K562 (cell line): ENCODE data around the gene OR14J1. TPM values are rescaled to one million over a fixed set of nuclear protein-coding genes. Genes with fewer than 3 reads are reported as not detected.

ENCODE experiments used
- ATAC-seq: fragments of 200-7000 bp; cut with Tn5 transposase; 3 replicates; pipeline ENCODE4 v1.9.1; 2020; ENCODE audit warnings: moderate library complexity
- BruUV-seq: library from RNA; stranded (reverse); fragments of 400-500 nt; replicated peaks from 2 replicates; lab custom pipeline; 2021; lab: Mats Ljungman, UMichigan
- CTCF ChIA-PET: fragments of 300-600 bp; formaldehyde crosslinking; extraction: SDS; loops from one replicate; lab custom pipeline; 2021; ENCODE audit warnings: low intra/inter-chr PET ratio; lab: Yijun Ruan, JAX
- POLR2A ChIA-PET: fragments of 300-600, 350-650 bp; sonication (Branson Sonifier 250); formaldehyde crosslinking; extraction: SDS; loops from one replicate; lab custom pipeline; 2021; ENCODE audit warnings: antibody characterized with exemption, inconsistent platforms; lab: Yijun Ruan, JAX
- DNase-seq, 4 experiments: peaks; one replicate each; pipeline versions ENCODE4 v3.0.0 to v3.0.0-alpha.2; 2011 to 2018; ENCODE audit warnings: low spot score in 3 of 4, mixed read lengths in 3 of 4; ENCODE audit errors: extremely low read depth in 1 of 4
- FAIRE-seq: peaks from 2 replicates; lab custom pipeline; 2011; peaks lifted over from hg19 to GRCh38; lab: Jason Lieb, UNC
- H2AFZ ChIP-seq: 2 replicates; pipeline ENCODE4 v1.6.0; 2011; ENCODE audit warnings: low read depth, low read length, control low read depth, inconsistent platforms
- H3K27ac ChIP-seq: fragments of 200-600 bp; 3 replicates; pipeline ENCODE4 v1.8.0; 2011; ENCODE audit warnings: low read depth, mild to moderate bottlenecking, control low read depth, inconsistent platforms, low read length, moderate library complexity, mixed read lengths; ENCODE audit errors: extremely low read depth
- H3K27me3 ChIP-seq, 2 experiments: fragments of 300-600 bp in 1 of 2; 2 replicates in 1 of 2; 3 replicates in 1 of 2; pipeline versions ENCODE4 v1.6.0 to v1.8.0; 2011; ENCODE audit warnings: inconsistent platforms in 2 of 2, low read length in 2 of 2, mild to moderate bottlenecking in 1 of 2, mixed read lengths in 1 of 2, moderate library complexity in 1 of 2; ENCODE audit not compliant: control insufficient read depth in 2 of 2, insufficient read depth in 2 of 2
- H3K36me3 ChIP-seq: fragments of 300-600 bp; 3 replicates; pipeline ENCODE4 v1.8.0; 2011; ENCODE audit warnings: mild to moderate bottlenecking, low read length, inconsistent platforms; ENCODE audit not compliant: control insufficient read depth, insufficient read depth
- H3K4me1 ChIP-seq, 2 experiments: fragments of 200-600 bp in 1 of 2; replicated peaks in 1 of 2; 2 replicates in 1 of 2; 3 replicates in 1 of 2; pipeline versions ENCODE4 v1.5.1 to v1.8.0; 2011; ENCODE audit warnings: inconsistent platforms in 2 of 2, low read length in 2 of 2, mild to moderate bottlenecking in 1 of 2, mixed read lengths in 1 of 2, moderate library complexity in 1 of 2; ENCODE audit not compliant: control insufficient read depth in 2 of 2, insufficient read depth in 2 of 2
- H3K4me2 ChIP-seq: 2 replicates; pipeline ENCODE4 v1.6.1; 2011; ENCODE audit warnings: low read length, control low read depth, inconsistent platforms, mixed read lengths; ENCODE audit not compliant: insufficient read depth
- H3K4me3 ChIP-seq: fragments of 200-600 bp; sonication (generic), shearing (Covaris generic); 2 replicates; pipeline ENCODE4 v1.5.1; 2016; ENCODE audit warnings: control low read depth, inconsistent platforms
- H3K79me2 ChIP-seq: fragments of 200-600 bp; 3 replicates; pipeline ENCODE4 v1.8.0; 2011; ENCODE audit warnings: low read length, inconsistent platforms; ENCODE audit not compliant: control insufficient read depth, insufficient read depth
- H3K9ac ChIP-seq, 2 experiments: 2 replicates each; pipeline versions ENCODE4 v1.6.0 to v1.6.1; 2011; ENCODE audit warnings: low read depth in 2 of 2, low read length in 2 of 2, control low read depth in 1 of 2, inconsistent platforms in 1 of 2, mild to moderate bottlenecking in 1 of 2, mixed read lengths in 1 of 2; ENCODE audit not compliant: insufficient read depth in 1 of 2
- H3K9me1 ChIP-seq: one replicate; pipeline ENCODE4 v1.6.0; 2011; ENCODE audit warnings: inconsistent platforms, mild to moderate bottlenecking, low read length, moderate library complexity; ENCODE audit not compliant: control insufficient read depth, insufficient read depth
- H3K9me3 ChIP-seq: replicated peaks from 2 replicates; pipeline ENCODE4 v1.5.1; 2011; ENCODE audit warnings: low read depth, low read length, inconsistent platforms; ENCODE audit not compliant: control insufficient read depth, insufficient read depth
- H4K20me1 ChIP-seq: replicated peaks from 2 replicates; pipeline ENCODE4 v1.6.1; 2011; ENCODE audit warnings: low read length, inconsistent platforms, mixed read lengths; ENCODE audit not compliant: control insufficient read depth, insufficient read depth
- ARID1B ChIP-seq: fragments of 450-650 bp; IDR thresholded peaks from 2 replicates; pipeline ENCODE4 v1.6.1; 2016; ENCODE audit warnings: antibody characterized with exemption, mild to moderate bottlenecking, inconsistent platforms
- DMBX1 ChIP-seq: fragments of 250-450 bp; sonication (Bioruptor Pico); IDR thresholded peaks from 2 replicates; pipeline ENCODE4 v1.8.0; 2022; ENCODE audit warnings: inconsistent platforms, mild to moderate bottlenecking, moderate library complexity, borderline replicate concordance
- ESRRA ChIP-seq: fragments of 450-650 bp; IDR thresholded peaks from 2 replicates; pipeline ENCODE4 v1.6.1; 2014; ENCODE audit warnings: low read depth, mild to moderate bottlenecking, moderate library complexity, borderline replicate concordance
- HEY1 ChIP-seq: fragments of 250-450 bp; sonication (Bioruptor Pico); IDR thresholded peaks from 2 replicates; pipeline ENCODE4 v1.5.0; 2020; ENCODE audit warnings: mild to moderate bottlenecking, moderate library complexity, borderline replicate concordance
- MBD2 ChIP-seq: sonication (generic); IDR thresholded peaks from 2 replicates; pipeline ENCODE4 v1.6.1; 2016; ENCODE audit warnings: low read depth, borderline replicate concordance
- MCM7 ChIP-seq, 2 experiments: fragments of 450-650 bp; IDR thresholded peaks; 2 replicates each; pipeline ENCODE4 v1.6.1; 2016 to 2018
- NFYB ChIP-seq: IDR thresholded peaks from 2 replicates; pipeline ENCODE4 v1.6.1; 2011; ENCODE audit warnings: mild to moderate bottlenecking, moderate library complexity; ENCODE audit not compliant: insufficient read length; ENCODE audit errors: extremely low read depth
- NR0B1 ChIP-seq: fragments of 450-650 bp; IDR thresholded peaks from one replicate; pipeline ENCODE4 v1.6.1; 2018; ENCODE audit warnings: mild to moderate bottlenecking, moderate library complexity; ENCODE audit not compliant: partially characterized antibody
- PKNOX1 ChIP-seq: fragments of 450-650 bp; IDR thresholded peaks from 2 replicates; pipeline ENCODE4 v1.6.1; 2016
- PPARD ChIP-seq: fragments of 250-450 bp; sonication (Bioruptor Pico); IDR thresholded peaks from 2 replicates; pipeline ENCODE4 v1.8.0; 2022; ENCODE audit warnings: inconsistent platforms, mild to moderate bottlenecking, moderate library complexity
- PYGO2 ChIP-seq: fragments of 450-650 bp; IDR thresholded peaks from 2 replicates; pipeline ENCODE4 v1.6.1; 2016; ENCODE audit warnings: mild to moderate bottlenecking, missing genetic modification characterization, moderate library complexity, missing compliant biosample characterization
- RNF2 ChIP-seq: sonication (generic); IDR thresholded peaks from 2 replicates; pipeline ENCODE4 v1.6.1; 2016
- TAF9B ChIP-seq: fragments of 450-650 bp; IDR thresholded peaks from 2 replicates; pipeline ENCODE4 v1.6.1; 2018; ENCODE audit warnings: mild to moderate bottlenecking; ENCODE audit not compliant: partially characterized antibody
- TCF3 ChIP-seq: sonication (generic); formaldehyde crosslinking; IDR thresholded peaks from 2 replicates; pipeline ENCODE4 v1.4.0; 2020; ENCODE audit warnings: mild to moderate bottlenecking, missing genetic modification reagents
- ZBTB5 ChIP-seq: fragments of 450-650 bp; IDR thresholded peaks from 2 replicates; pipeline ENCODE4 v1.6.1; 2017; ENCODE audit warnings: antibody characterized with exemption
- ZFP1 ChIP-seq: fragments of 450-650 bp; formaldehyde crosslinking; IDR thresholded peaks from 2 replicates; pipeline ENCODE4 v1.4.0; 2020; ENCODE audit warnings: mild to moderate bottlenecking, mixed read lengths
- ZNF551 ChIP-seq: fragments of 250-450 bp; sonication (Bioruptor Pico); IDR thresholded peaks from 2 replicates; pipeline ENCODE4 v1.5.0; 2021; ENCODE audit warnings: mild to moderate bottlenecking, moderate library complexity
- ZNF740 ChIP-seq, 3 experiments: fragments of 200-800 bp in 1 of 3; sonication (Bioruptor generic) in 1 of 3; sonication (generic) in 1 of 3; formaldehyde crosslinking in 1 of 3; IDR thresholded peaks; 2 replicates each; pipeline versions ENCODE4 v1.6.1 to v1.8.0; 2016 to 2022; ENCODE audit warnings: mild to moderate bottlenecking in 2 of 3, missing compliant biosample characterization in 2 of 3, missing genetic modification characterization in 2 of 3, missing genetic modification reagents in 1 of 3
- ZNF76 ChIP-seq: fragments of 250-450 bp; sonication (Bioruptor Pico); IDR thresholded peaks from 2 replicates; pipeline ENCODE4 v1.4.0; 2020; ENCODE audit warnings: mild to moderate bottlenecking, moderate library complexity, borderline replicate concordance
- WGBS: fragments of 100-300 bp; shearing (Covaris generic); methylation state at CpG from one replicate; pipeline ENCODE4 v1.1.6; 2016; ENCODE audit warnings: low coverage, mixed read lengths; ENCODE audit not compliant: insufficient coverage; ENCODE audit errors: missing lambda C conversion rate; 5-methylcytosine and 5-hydroxymethylcytosine counted together
- in situ Hi-C: fragments of 300-500 bp; cut with MboI; formaldehyde crosslinking; loops from 4 replicates; pipeline ENCODE4 v1.15.0; 2018; ENCODE audit warnings: inconsistent platforms, mixed read lengths
- intact Hi-C: fragments of 100-400 bp; cut with micrococcal nuclease; formaldehyde crosslinking; loops from 2 replicates; pipeline ENCODE4 v1.14.2; 2022
- polyA plus RNA-seq, 8 experiments: library from polyadenylated mRNA; depleted of rRNA in 4 of 8; stranded (reverse) in 5 of 8; unstranded in 3 of 8; fragments of >200 nt; fragmentation: Nextera tagmentation in 2 of 8; fragmentation: Illumina TruSeq in 1 of 8; extraction: Ambion mirVana in 2 of 8; extraction: Trizol in 1 of 8; gene quantifications; 2 replicates each; pipeline versions ENCODE4 v1.2.1 to v1.2.3, GENCODE V29; 2011 to 2014; ENCODE audit warnings: inconsistent platforms in 1 of 8, missing spikeins in 1 of 8
- total RNA-seq, 7 experiments: library from RNA; depleted of rRNA in 6 of 7; stranded (reverse); fragments of >200 nt in 6 of 7; fragmentation: Illumina TruSeq in 2 of 7; extraction: Trizol in 2 of 7; gene quantifications; 2 replicates each; pipeline versions ENCODE4 v1.2.1 to v1.2.3, GENCODE V29; 2011 to 2021; ENCODE audit warnings: low replicate concordance in 1 of 7

Gene OR14J1
- total and polyA plus RNA-seq, 9 of the 15 experiments (the other 6 are each of a cell fraction or from before 2014, with no cell fraction given), result not detected

- POLR2A ChIA-PET, result interaction anchor here (0.8 kb wide), 1 partner anchor 9 kb away, joined by 3 read pairs; no protein-coding TSS in a partner anchor
- no peak for FAIRE-seq
- TF ChIP-seq MBD2 (0 out of 2 replicates have a peak, but pooled peaks have one; percentile 34), TCF3 (CRISPR knock-in tag) (0 out of 2 replicates have a peak, but pooled peaks have one; percentile 18), NR0B1 (no peak), NFYB (no peak), ZNF76 (CRISPR knock-in tag) (no peak), TAF9B (no peak), RNF2 (no peak), PKNOX1 (no peak), ZFP1 (CRISPR knock-in tag) (no peak), PYGO2 (tag) (no peak), DMBX1 (CRISPR knock-in tag) (no peak), ARID1B (peak; percentile 79), MCM7 (IDR thresholded peaks at IDR 0.05) (no peak), ZNF551 (CRISPR knock-in tag) (no peak), ZNF740 (CRISPR knock-in tag; IDR thresholded peaks at IDR 0.05) (no peak), ZNF740 (tag; IDR thresholded peaks at IDR 0.05) (no peak), PPARD (CRISPR knock-in tag) (no peak), ESRRA (no peak; the same call in 1 of the 2 replicates), HEY1 (CRISPR knock-in tag) (no peak), ZBTB5 (no peak)
These were observed 38.5 kb upstream of the OR14J1 start for GRCh38 chr6:29263001-29263400.

More at GRCh38 chr6:29263001-29263400, 38.5 kb upstream of the OR14J1 start:
- in situ Hi-C loops, result no loop called here
- peak overlapping the region; percentile 10; the same call in 1 of the 2 replicates for H3K4me2 ChIP-seq
- H4K20me1 ChIP-seq, result no peaks in the 10 kb centered on the region
- H3K9me1 ChIP-seq, result no peaks in the 10 kb centered on the region
- H3K27me3 ChIP-seq, result no peaks in the 10 kb centered on the region
- 0% methylated on average over 3 of the region's 3 CpGs for WGBS
- H3K9me3 ChIP-seq, result no peaks in the 10 kb centered on the region
- CTCF ChIA-PET, result no interaction called here
- no peak for ATAC-seq
- H3K36me3 ChIP-seq, result no peaks in the 10 kb centered on the region
- intact Hi-C loops, result no loop called here
- no TSS peak for BruUV-seq
- no peaks in the 10 kb centered on the region for H3K79me2 ChIP-seq
- no peak overlapping the region for H3K27ac ChIP-seq
- DNase-seq, result peak in 1 of 4 experiments; percentile 27
- H2AFZ ChIP-seq, result no peak overlapping the region
- H3K9ac ChIP-seq, result no peak overlapping the region
- peaks cover 0 to 5% of the 10 kb centered on the region in 2 experiments; a peak in 1 of 5 replicates for H3K4me1 ChIP-seq
- no peak overlapping the region for H3K4me3 ChIP-seq
